Loucy (cell line): Measurements from ENCODE around the gene CMAS.
"Not testable (repeated sequence)": the region's sequence is repeated elsewhere in the genome, so short reads cannot be mapped to it uniquely, and the experiment has no call there.

Experiments used
- H2AFZ ChIP-seq: fragments of 200-600 bp; sonication (generic); 2 replicates; pipeline ENCODE4 v1.6.0; 2016; ENCODE audit warnings: antibody characterized with exemption, mild to moderate bottlenecking, low read length, moderate library complexity
- H3F3A ChIP-seq: fragments of 200-600 bp; 2 replicates; pipeline ENCODE4 v1.6.0; 2016; ENCODE audit warnings: antibody characterized with exemption, low read depth, mild to moderate bottlenecking
- H3K27me3 ChIP-seq: fragments of 200-600 bp; sonication (generic); 2 replicates; pipeline ENCODE4 v1.6.1; 2014; ENCODE audit warnings: low read length, mild to moderate bottlenecking; ENCODE audit not compliant: insufficient read depth, poor library complexity, severe bottlenecking
- H3K36me3 ChIP-seq: fragments of 200-600 bp; sonication (generic); 2 replicates; pipeline ENCODE4 v1.6.1; 2016; ENCODE audit warnings: low read length; ENCODE audit not compliant: insufficient read depth
- H3K4me1 ChIP-seq: fragments of 200-600 bp; sonication (generic); 2 replicates; pipeline ENCODE4 v1.5.1; 2014; ENCODE audit warnings: low read length, mild to moderate bottlenecking; ENCODE audit not compliant: insufficient read depth, poor library complexity, severe bottlenecking
- H3K4me2 ChIP-seq: fragments of 200-600 bp; sonication (generic); 2 replicates; pipeline ENCODE4 v1.6.0; 2014; ENCODE audit warnings: antibody characterized with exemption, low read length, low read depth, mild to moderate bottlenecking; ENCODE audit not compliant: poor library complexity, severe bottlenecking
- H3K4me3 ChIP-seq: fragments of 200-600 bp; sonication (generic); 2 replicates; pipeline ENCODE4 v1.5.1; 2014; ENCODE audit warnings: low read length, mild to moderate bottlenecking, mixed read lengths; ENCODE audit not compliant: poor library complexity, severe bottlenecking
- H3K79me2 ChIP-seq: fragments of 200-600 bp; sonication (generic); 2 replicates; pipeline ENCODE4 v1.6.1; 2014; ENCODE audit warnings: low read length; ENCODE audit not compliant: insufficient read depth
- H3K9ac ChIP-seq: fragments of 200-600 bp; sonication (generic); 2 replicates; pipeline ENCODE4 v1.6.0; 2014; ENCODE audit warnings: mild to moderate bottlenecking, low read depth, low read length, moderate library complexity; ENCODE audit not compliant: poor library complexity, severe bottlenecking
- H3K9me2 ChIP-seq: fragments of 200-600 bp; sonication (generic); replicated peaks from 2 replicates; pipeline ENCODE4 v1.6.1; 2016; ENCODE audit warnings: low read depth, low read length, mixed read lengths
- H3K9me3 ChIP-seq: fragments of 200-600 bp; sonication (generic); 2 replicates; pipeline ENCODE4 v1.6.1; 2014; ENCODE audit warnings: mild to moderate bottlenecking, antibody characterized with exemption, low read length, low read depth; ENCODE audit not compliant: insufficient read depth
- H4K20me1 ChIP-seq: fragments of 200-600 bp; sonication (generic); 2 replicates; pipeline ENCODE4 v1.6.0; 2014; ENCODE audit warnings: antibody characterized with exemption, low read length, mild to moderate bottlenecking; ENCODE audit not compliant: insufficient read depth, poor library complexity, severe bottlenecking
- CTCF ChIP-seq: fragments of 200-600 bp; sonication (generic); conservative IDR thresholded peaks from 2 replicates; pipeline ENCODE4 v1.5.1; 2014; ENCODE audit warnings: mild to moderate bottlenecking, antibody characterized with exemption, low read length
- EZH2phosphoT487 ChIP-seq: fragments of 200-600 bp; IDR thresholded peaks from 2 replicates; pipeline ENCODE4 v1.6.1; 2018; ENCODE audit warnings: antibody characterized with exemption, mild to moderate bottlenecking, moderate library complexity, borderline replicate concordance

The CMAS gene

GRCh38 chr12:22014783-22015144, 31.3 kb upstream of the CMAS start:
- Histone ChIP-seq H3K9me3 (no peaks in the 10 kb centered on the region), H3K4me1 (no peaks in the 10 kb centered on the region), H4K20me1 (no peaks in the 10 kb centered on the region), H3F3A (no peaks in the 10 kb centered on the region), H3K9me2 (no peaks in the 10 kb centered on the region), H2AFZ (no peak overlapping the region), H3K27me3 (no peaks in the 10 kb centered on the region), H3K79me2 (no peaks in the 10 kb centered on the region), H3K4me2 (no peak overlapping the region), H3K9ac (no peak overlapping the region), H3K36me3 (no peaks in the 10 kb centered on the region), H3K4me3 (no peak overlapping the region)
- no peak for TF ChIP-seq EZH2phosphoT487
- TF ChIP-seq CTCF: no peak

GRCh38 chr12:22016982-22017381, 29.0 kb upstream of the CMAS start:
- Histone ChIP-seq H3K9me3 (no peaks in the 10 kb centered on the region), H3K9me2 (no peaks in the 10 kb centered on the region), H4K20me1 (no peaks in the 10 kb centered on the region), H3K79me2 (no peaks in the 10 kb centered on the region), H3K9ac (no peak overlapping the region), H3K27me3 (no peaks in the 10 kb centered on the region), H3K36me3 (no peaks in the 10 kb centered on the region), H3K4me3 (no peak overlapping the region), H3F3A (no peaks in the 10 kb centered on the region), H3K4me1 (no peaks in the 10 kb centered on the region), H3K4me2 (no peak overlapping the region), H2AFZ (no peak overlapping the region)
- TF ChIP-seq EZH2phosphoT487 (no peak), CTCF (no peak)

- Histone ChIP-seq H3K9me2 (no peaks in the 10 kb centered on the region), H4K20me1 (no peaks in the 10 kb centered on the region), H3K4me2 (no peak overlapping the region), H3F3A (no peaks in the 10 kb centered on the region), H3K4me3 (no peak overlapping the region), H3K79me2 (no peaks in the 10 kb centered on the region), H3K27me3 (no peaks in the 10 kb centered on the region), H3K4me1 (no peaks in the 10 kb centered on the region), H3K9ac (no peak overlapping the region), H3K9me3 (peaks cover 6% of the 10 kb centered on the region; the same call in 1 of the 2 replicates), H3K36me3 (no peaks in the 10 kb centered on the region), H2AFZ (no peak overlapping the region)
- TF ChIP-seq CTCF (peak; percentile 72), EZH2phosphoT487 (no peak)
Measured at GRCh38 chr12:22018860-22019259, 27.2 kb upstream of the CMAS start.

- H3K79me2 ChIP-seq, H2AFZ ChIP-seq, H3K9ac ChIP-seq, H3K9me3 ChIP-seq, H3K36me3 ChIP-seq, H3K4me3 ChIP-seq, H3K4me1 ChIP-seq, H3K4me2 ChIP-seq, H3K9me2 ChIP-seq, H4K20me1 ChIP-seq, H3F3A ChIP-seq, H3K27me3 ChIP-seq: not testable (repeated sequence)
Measured at GRCh38 chr12:22023489-22023888, 22.5 kb upstream of the CMAS start.
